IMR-90 (cell line): ENCODE results near the gene ABCB6. TPM values are rescaled to one million over a fixed set of nuclear protein-coding genes. Genes with fewer than 3 reads are reported as not detected.

Experiments used
- ATAC-seq: fragments of 200-7000 bp; cut with Tn5 transposase; 2 replicates; pipeline ENCODE4 v1.9.1; 2020; ENCODE audit warnings: low read depth, mild to moderate bottlenecking, moderate library complexity
- BruUV-seq: library from RNA; stranded (reverse); fragments of 400-500 nt; replicated peaks from 2 replicates; lab custom pipeline; 2021; lab: Mats Ljungman, UMichigan
- CTCF ChIA-PET: fragments of 300-600 bp; formaldehyde crosslinking; extraction: SDS; loops from one replicate; lab custom pipeline; 2021; ENCODE audit warnings: antibody characterized with exemption; lab: Yijun Ruan, JAX
- POLR2A ChIA-PET: fragments of 300-600 bp; sonication (Branson Sonifier 250); formaldehyde crosslinking; loops from one replicate; lab custom pipeline; 2022; ENCODE audit warnings: antibody characterized with exemption; ENCODE audit not compliant: unreplicated experiment; lab: Charles Lee
- DNase-seq: peaks from one replicate; pipeline ENCODE4 v3.0.0; 2013
- H2AFZ ChIP-seq: replicated peaks from 2 replicates; pipeline ENCODE3; 2013; ENCODE audit warnings: low read length, mild to moderate bottlenecking; ENCODE audit not compliant: poor library complexity
- H2AK5ac ChIP-seq: 2 replicates; pipeline ENCODE4 v1.6.1; 2013; ENCODE audit warnings: low read depth, low read length, inconsistent platforms
- H2AK9ac ChIP-seq: replicated peaks from 2 replicates; pipeline ENCODE3; 2013; ENCODE audit warnings: mild to moderate bottlenecking, low read depth, low read length, moderate library complexity; ENCODE audit not compliant: poor library complexity
- H2BK120ac ChIP-seq: 2 replicates; pipeline ENCODE4 v1.6.1; 2013; ENCODE audit warnings: low read depth, low read length, inconsistent platforms
- H2BK15ac ChIP-seq: 3 replicates; pipeline ENCODE4 v1.6.1; 2013; ENCODE audit warnings: low read depth, low read length, inconsistent platforms
- H2BK20ac ChIP-seq: 2 replicates; pipeline ENCODE4 v1.6.1; 2013; ENCODE audit warnings: low read depth, mild to moderate bottlenecking, inconsistent platforms, low read length, moderate library complexity
- H2BK5ac ChIP-seq: 2 replicates; pipeline ENCODE4 v1.6.1; 2013; ENCODE audit warnings: mild to moderate bottlenecking, low read depth, low read length, inconsistent platforms; ENCODE audit not compliant: poor library complexity, severe bottlenecking
- H3K14ac ChIP-seq: replicated peaks from 2 replicates; pipeline ENCODE4 v1.6.1; 2013; ENCODE audit warnings: low read depth, low read length, inconsistent platforms
- H3K18ac ChIP-seq: 2 replicates; pipeline ENCODE4 v1.6.1; 2013; ENCODE audit warnings: low read depth, low read length, control low read depth
- H3K23ac ChIP-seq: 2 replicates; pipeline ENCODE4 v1.6.1; 2013; ENCODE audit warnings: low read depth, low read length, inconsistent platforms
- H3K27ac ChIP-seq: 2 replicates; pipeline ENCODE4 v1.5.1; 2013; ENCODE audit warnings: mild to moderate bottlenecking, control low read depth, low read length; ENCODE audit not compliant: insufficient read depth
- H3K27me3 ChIP-seq: 2 replicates; pipeline ENCODE4 v1.6.1; 2013; ENCODE audit warnings: low read length; ENCODE audit not compliant: control insufficient read depth, insufficient read depth
- H3K36me3 ChIP-seq: 2 replicates; pipeline ENCODE4 v1.6.1; 2013; ENCODE audit warnings: low read length, mixed read lengths; ENCODE audit not compliant: control insufficient read depth, insufficient read depth
- H3K4ac ChIP-seq: 2 replicates; pipeline ENCODE4 v1.6.1; 2013; ENCODE audit warnings: low read depth, low read length, inconsistent platforms
- H3K4me1 ChIP-seq: 2 replicates; pipeline ENCODE4 v1.6.1; 2013; ENCODE audit warnings: low read length, mixed read lengths; ENCODE audit not compliant: control insufficient read depth, insufficient read depth
- H3K4me2 ChIP-seq: 2 replicates; pipeline ENCODE4 v1.6.1; 2013; ENCODE audit warnings: low read depth, mild to moderate bottlenecking, control low read depth, low read length, moderate library complexity
- H3K4me3 ChIP-seq: 2 replicates; pipeline ENCODE4 v1.5.1; 2013; ENCODE audit warnings: low read depth, mild to moderate bottlenecking, control low read depth, low read length, moderate library complexity; ENCODE audit not compliant: insufficient read depth
- H3K56ac ChIP-seq: 2 replicates; pipeline ENCODE4 v1.6.1; 2013; ENCODE audit warnings: low read length, inconsistent platforms; ENCODE audit not compliant: insufficient read depth; ENCODE audit errors: extremely low read depth
- H3K79me1 ChIP-seq, 2 experiments: 2 replicates each; pipeline ENCODE4 v1.6.1; 2013; ENCODE audit warnings: low read length in 2 of 2, inconsistent platforms in 1 of 2, low read depth in 1 of 2
- H3K9ac ChIP-seq: 2 replicates; pipeline ENCODE4 v1.6.1; 2013; ENCODE audit warnings: low read depth, low read length, control low read depth
- H3K9me1 ChIP-seq: 2 replicates; pipeline ENCODE4 v1.6.1; 2013; ENCODE audit warnings: low read length, inconsistent platforms; ENCODE audit not compliant: insufficient read depth
- H3K9me3 ChIP-seq: 2 replicates; pipeline ENCODE4 v1.6.1; 2013; ENCODE audit warnings: low read length; ENCODE audit not compliant: control insufficient read depth, insufficient read depth
- H4K20me1 ChIP-seq: 2 replicates; pipeline ENCODE4 v1.6.1; 2013; ENCODE audit warnings: low read length, inconsistent platforms; ENCODE audit not compliant: insufficient read depth
- H4K5ac ChIP-seq: 2 replicates; pipeline ENCODE4 v1.6.1; 2013; ENCODE audit warnings: mild to moderate bottlenecking, low read depth, low read length, control low read depth
- H4K8ac ChIP-seq, 2 experiments: 2 replicates each; pipeline ENCODE4 v1.6.1; 2013; ENCODE audit warnings: low read depth in 2 of 2, low read length in 2 of 2, control low read depth in 1 of 2, inconsistent platforms in 1 of 2
- H4K91ac ChIP-seq: 2 replicates; pipeline ENCODE4 v1.6.1; 2013; ENCODE audit warnings: low read depth, low read length, inconsistent platforms; ENCODE audit not compliant: insufficient read depth
- SMC3 ChIP-seq: fragments of 150-350 bp; IDR thresholded peaks from 2 replicates; pipeline ENCODE4 v1.6.1; 2016; ENCODE audit warnings: low read depth, mild to moderate bottlenecking, antibody characterized with exemption, low read length, moderate library complexity
- WGBS, 2 experiments: methylation state at CpG; one replicate each; pipeline versions ENCODE4 v1.1.5 to v1.1.7; 2013; ENCODE audit warnings: missing lambda C conversion rate in 2 of 2; ENCODE audit not compliant: insufficient read length in 1 of 2; ENCODE audit errors: extremely low coverage in 2 of 2; 5-methylcytosine and 5-hydroxymethylcytosine counted together
- dilution Hi-C: fragments of 300-500 bp; cut with HindIII; formaldehyde crosslinking; loops from one replicate; pipeline ENCODE4 v1.14.3; 2018; ENCODE audit warnings: low sequenced_read_pairs; ENCODE audit not compliant: unreplicated experiment
- in situ Hi-C: fragments of 300-500 bp; cut with MboI; formaldehyde crosslinking; loops from 3 replicates; pipeline ENCODE4 v1.14.3; 2019; ENCODE audit warnings: low sequenced_read_pairs, inconsistent platforms, mixed read lengths
- intact Hi-C: fragments of 100-400 bp; cut with micrococcal nuclease; formaldehyde crosslinking; loops from 2 replicates; pipeline ENCODE4 v1.10.0; 2022
- polyA plus RNA-seq, 3 experiments: library from polyadenylated mRNA; depleted of rRNA; stranded (reverse); fragments of >200 nt; gene quantifications; 2 replicates each; pipeline ENCODE4 v1.2.3, GENCODE V29; 2012; ENCODE audit warnings: low replicate concordance in 1 of 3
- total RNA-seq: library from RNA; depleted of rRNA; stranded (reverse); fragments of >200 nt; gene quantifications from 2 replicates; pipeline ENCODE4 v1.2.3, GENCODE V29; 2012

Gene ABCB6
- total and polyA plus RNA-seq, 2 of the 4 experiments (the other 2 are of a cell fraction) = 12.5 to 24.7 TPM

- peaks cover 28 to 37% of the 10 kb centered on the region in 2 experiments for H3K79me1 ChIP-seq
Measured at GRCh38 chr2:219180961-219181360, 37.8 kb downstream of the ABCB6 start.

More at GRCh38 chr2:219180961-219181360, 37.8 kb downstream of the ABCB6 start:
- no peak overlapping the region for H3K4ac ChIP-seq
- no peak overlapping the region for H3K9ac ChIP-seq
- H3K18ac ChIP-seq = no peak overlapping the region
- H2AFZ ChIP-seq = no peak overlapping the region
- H2BK20ac ChIP-seq = no peak overlapping the region
- dilution Hi-C loops = no loop called here
- H4K8ac ChIP-seq = no peak overlapping the region
- H2AK5ac ChIP-seq = no peak overlapping the region
- H2BK120ac ChIP-seq = no peak overlapping the region
- H3K4me3 ChIP-seq = no peak overlapping the region
- ChIA-PET CTCF (no interaction called here), POLR2A (no interaction called here)
- 0 out of 2 replicates have a peak, but pooled peaks cover 5% of the 10 kb centered on the region for H3K4me1 ChIP-seq
- no peak overlapping the region for H4K91ac ChIP-seq
- in situ Hi-C loops = no loop called here
- H3K27me3 ChIP-seq = no peaks in the 10 kb centered on the region
- BruUV-seq = no TSS peak
- H3K23ac ChIP-seq = no peak overlapping the region
- peaks cover 43% of the 10 kb centered on the region for H3K36me3 ChIP-seq
- intact Hi-C loops = no loop called here
- 0 out of 2 replicates have a peak, but pooled peaks cover 2% of the 10 kb centered on the region for H3K9me1 ChIP-seq
- H3K9me3 ChIP-seq = no peaks in the 10 kb centered on the region
- ATAC-seq (no peak), DNase-seq (no peak)
- H3K4me2 ChIP-seq = no peak overlapping the region
- no peak overlapping the region for H3K56ac ChIP-seq
- no peak overlapping the region for H2AK9ac ChIP-seq
- no peak overlapping the region for H3K27ac ChIP-seq
- no peak overlapping the region for H2BK5ac ChIP-seq
- WGBS, 2 experiments = 93% methylated on average over 2 of the region's 5 CpGs; no CpG with 5 or more reads in 1 of the 2 experiments
- no peak overlapping the region for H3K14ac ChIP-seq
- H2BK15ac ChIP-seq = no peak overlapping the region
- peaks cover 14% of the 10 kb centered on the region; the same call in 1 of the 2 replicates for H4K20me1 ChIP-seq
- no peak overlapping the region for H4K5ac ChIP-seq
- TF ChIP-seq SMC3 = no peak
